Fibroblast of gingiva (primary cell): ENCODE measurements around the gene MIA2.
A peak's percentile ranks its signal among the peaks of the same experiment; 100 is the strongest.
"Not testable (repeated sequence)": the region's sequence is repeated elsewhere in the genome, so short reads cannot be mapped to it uniquely, and the experiment has no call there.

ENCODE experiments used
- DNase-seq: peaks from one replicate; pipeline ENCODE4 v3.0.0-alpha.2; 2011; ENCODE audit warnings: low read depth

The MIA2 gene

DNA sequence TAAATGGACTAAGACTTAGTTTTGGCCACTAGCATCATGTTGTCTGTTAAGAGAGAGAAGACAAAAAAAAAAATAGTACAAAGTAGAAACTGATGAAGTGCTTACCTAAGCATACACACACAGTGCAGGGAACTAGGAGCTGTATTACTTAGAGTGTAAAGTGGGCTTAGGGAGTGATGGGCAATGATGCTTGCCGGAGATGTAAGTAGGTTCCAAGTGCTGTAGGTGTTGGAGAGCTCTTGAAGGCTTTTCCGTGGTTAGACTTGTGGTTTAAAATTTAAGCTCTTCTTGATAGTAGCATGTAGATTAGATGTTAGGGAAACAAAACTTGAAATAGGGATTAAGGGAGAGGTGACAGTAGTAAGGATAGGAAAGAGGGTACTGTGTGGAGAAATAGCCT is 34.7 kb downstream of the MIA2 start:
- no peak for DNase-seq

- DNase-seq, result no peak
These were observed 39.2 kb downstream of the MIA2 start for GRCh38 chr14:39272918-39273317.

DNA sequence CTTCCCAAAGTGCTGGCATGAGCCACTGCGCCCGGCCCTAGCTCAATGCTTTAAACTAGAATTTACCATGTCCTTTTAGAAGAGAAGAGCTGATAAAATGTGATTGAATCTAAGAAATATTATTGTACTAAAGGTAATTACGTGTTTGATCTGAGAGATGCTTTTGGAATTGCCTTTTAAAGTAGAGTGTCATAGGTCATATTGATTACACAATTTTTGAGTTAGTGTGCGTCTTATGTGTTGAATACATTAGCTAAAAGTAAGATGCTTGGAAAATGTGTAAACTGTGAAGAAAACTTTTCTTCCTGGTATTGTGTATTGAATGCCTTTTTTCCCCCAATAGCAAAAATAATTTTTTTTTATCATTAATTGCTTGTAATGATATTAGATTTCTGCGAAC is 41.7 kb downstream of the MIA2 start:
- no peak for DNase-seq

DNA sequence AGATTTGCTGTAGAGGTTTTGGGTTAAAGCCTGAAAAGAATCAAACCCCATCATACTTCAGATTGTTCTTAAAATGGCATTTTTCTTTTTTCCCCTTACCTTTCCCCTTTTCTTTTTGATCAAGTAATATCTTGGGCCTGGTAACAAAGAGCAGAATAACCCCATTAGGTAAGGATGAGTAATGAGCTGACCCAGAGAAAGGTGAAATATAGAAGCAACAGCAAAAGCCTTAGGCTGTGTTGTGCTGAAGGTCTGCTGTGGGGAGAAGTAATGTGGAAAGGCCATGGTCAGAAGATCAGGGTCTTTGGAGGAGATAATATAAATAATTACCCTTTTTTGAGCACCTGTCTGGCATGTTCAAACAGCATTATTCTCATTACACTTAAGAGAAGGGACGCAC is 42.3 kb downstream of the MIA2 start:
- DNase-seq, result no peak

DNA sequence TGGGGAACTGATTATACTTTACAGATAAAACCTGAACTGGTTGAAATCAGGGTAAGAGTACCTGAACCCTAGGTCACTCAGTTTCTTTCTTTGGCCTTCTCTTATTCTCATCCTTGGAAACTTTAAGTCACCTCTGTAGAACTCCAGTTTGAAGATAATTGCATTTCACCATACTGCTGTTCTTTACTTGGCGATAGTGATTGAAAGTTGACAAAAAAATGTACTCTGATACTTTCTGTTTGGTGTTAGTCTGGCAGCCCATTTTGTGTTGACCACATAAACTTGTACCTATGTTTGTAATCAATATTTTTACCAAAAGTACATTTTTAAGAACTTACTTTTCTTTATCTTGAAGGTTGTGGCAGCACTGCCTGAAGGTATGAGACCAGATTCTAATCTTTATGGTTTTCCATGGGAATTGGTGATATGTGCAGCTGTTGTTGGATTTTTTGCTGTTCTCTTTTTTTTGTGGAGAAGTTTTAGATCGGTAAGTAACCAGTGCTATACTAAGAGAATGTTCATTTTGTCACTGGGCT is 42.9 kb downstream of the MIA2 start:
- DNase-seq, result no peak

DNA sequence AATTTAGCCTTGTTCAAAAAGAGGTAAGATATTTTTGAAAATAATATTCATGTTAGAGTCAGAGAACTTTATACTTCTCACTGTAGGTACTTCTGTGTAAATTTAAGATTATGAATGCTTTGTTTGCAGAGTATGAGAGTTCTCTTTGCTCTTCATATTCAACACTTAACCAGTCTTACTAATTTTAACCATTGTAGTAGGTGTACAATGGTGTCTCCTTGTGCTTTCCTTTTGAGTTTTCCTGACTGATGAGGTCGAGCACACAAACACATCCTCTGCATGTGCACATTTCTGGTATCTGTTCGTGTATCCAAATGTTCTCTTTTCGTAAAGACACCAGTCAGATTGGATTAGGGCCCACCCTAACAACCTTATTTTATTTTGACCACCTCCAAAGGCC is 45.8 kb downstream of the MIA2 start:
- DNase-seq, result no peak

DNA sequence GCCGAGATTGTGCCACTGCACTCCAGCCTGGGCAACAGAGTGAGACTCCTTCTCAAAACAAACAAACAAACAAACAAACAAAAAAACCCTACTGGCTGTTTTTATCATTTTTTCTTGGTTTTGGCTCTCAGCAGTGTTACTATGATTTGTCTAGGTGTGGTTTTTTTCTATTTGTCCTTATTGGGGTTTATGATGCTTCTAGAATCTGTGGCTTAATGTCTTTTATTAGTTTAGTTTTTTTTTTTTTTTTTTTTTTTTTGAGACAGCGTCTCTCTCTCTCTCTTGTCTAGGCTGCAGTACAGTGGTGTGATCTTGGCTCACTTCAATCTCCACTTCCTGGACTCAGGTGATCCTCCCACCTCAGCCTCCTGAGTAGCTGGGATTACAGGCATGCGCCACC is 47.0 kb downstream of the MIA2 start:
- DNase-seq, result not testable (repeated sequence)

- DNase-seq, result no peak
These were observed 55.8 kb downstream of the MIA2 start for GRCh38 chr14:39289523-39289922.

- no peak for DNase-seq
These were observed 58.0 kb downstream of the MIA2 start for GRCh38 chr14:39291701-39292100.

DNA sequence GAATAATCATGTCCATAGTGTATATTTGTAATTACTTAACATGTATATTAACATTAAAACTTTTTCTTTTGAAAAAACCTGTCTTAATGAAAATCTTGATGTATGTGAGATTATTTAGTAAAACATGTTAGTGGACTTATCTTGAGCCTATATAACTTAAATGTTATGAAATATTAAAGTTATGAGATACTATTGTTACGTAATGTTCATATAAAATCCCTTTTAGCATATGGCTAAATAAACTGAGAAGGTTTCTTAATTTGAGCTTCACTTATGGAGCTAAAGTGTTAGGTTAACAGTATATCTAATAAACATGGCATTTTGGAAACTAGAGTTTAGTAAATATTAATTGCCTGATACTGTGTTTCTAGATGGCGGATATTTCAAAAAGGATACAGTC is 59.9 kb downstream of the MIA2 start:
- DNase-seq, result no peak

DNA sequence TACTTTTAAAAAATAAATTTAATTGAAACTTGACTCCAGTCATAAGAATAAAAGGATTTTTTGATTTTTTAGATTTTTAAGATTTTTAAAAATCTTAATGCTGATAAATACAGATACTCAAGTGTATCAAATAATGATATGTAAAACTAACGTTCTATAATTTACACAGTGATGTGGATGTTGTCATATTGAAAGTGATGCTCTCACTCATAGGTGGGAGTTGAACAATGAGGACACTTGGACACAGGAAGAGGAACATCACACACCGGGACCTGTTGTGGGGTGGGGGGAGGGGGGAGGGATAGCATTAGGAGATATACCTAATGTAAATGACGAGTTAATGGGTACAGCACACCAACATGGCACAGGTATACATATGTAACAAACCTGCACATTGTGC is 66.7 kb downstream of the MIA2 start:
- DNase-seq, result not testable (repeated sequence)

DNA sequence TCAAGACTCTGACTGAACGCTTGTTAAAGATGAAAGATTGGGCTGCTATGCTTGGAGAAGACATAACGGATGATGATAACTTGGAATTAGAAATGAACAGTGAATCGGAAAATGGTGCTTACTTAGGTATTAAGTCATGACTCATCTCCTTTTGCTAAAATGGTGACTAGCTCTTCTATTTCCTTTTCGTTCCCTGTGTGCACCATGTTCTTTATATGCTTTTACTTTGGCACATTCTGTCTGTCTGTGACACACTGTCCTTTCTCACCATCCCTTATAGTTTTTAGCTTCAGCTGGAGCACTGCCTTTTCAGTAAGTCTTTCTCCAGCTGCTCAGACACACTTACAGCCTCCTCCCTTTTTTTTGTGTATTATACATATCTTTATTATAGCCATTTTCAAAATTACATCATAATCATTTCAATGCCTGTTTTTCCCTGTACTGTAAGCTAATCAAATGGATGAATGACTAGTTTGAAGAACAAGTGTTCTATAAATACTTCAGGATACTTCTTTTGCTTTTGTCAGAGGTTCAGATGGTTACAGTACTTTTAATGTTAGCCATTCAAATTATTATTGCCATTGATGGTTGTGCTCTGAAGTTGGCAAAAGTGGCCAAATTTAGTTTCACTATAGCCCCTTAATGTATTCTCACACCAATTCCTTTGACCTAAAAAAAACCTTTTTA is 68.6 kb downstream of the MIA2 start:
- no peak for DNase-seq

DNA sequence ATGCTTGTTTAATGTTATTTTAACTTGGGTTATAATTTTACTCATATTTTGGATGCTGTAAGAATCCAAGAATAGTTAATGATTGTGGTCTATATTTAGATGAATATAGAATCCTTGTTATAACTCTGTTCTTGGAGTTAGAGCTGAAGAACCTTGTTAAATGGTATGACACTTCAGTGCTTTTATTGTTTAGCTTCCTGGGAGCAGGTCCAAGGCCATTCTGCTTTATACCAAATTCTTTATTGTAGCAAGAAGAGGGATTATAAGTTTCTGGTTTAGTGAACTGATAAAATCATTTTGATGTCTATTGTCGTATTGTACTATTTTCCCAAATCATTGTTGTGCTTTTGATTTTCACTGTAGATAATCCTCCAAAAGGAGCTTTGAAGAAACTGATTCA is 69.4 kb downstream of the MIA2 start:
- no peak for DNase-seq

DNA sequence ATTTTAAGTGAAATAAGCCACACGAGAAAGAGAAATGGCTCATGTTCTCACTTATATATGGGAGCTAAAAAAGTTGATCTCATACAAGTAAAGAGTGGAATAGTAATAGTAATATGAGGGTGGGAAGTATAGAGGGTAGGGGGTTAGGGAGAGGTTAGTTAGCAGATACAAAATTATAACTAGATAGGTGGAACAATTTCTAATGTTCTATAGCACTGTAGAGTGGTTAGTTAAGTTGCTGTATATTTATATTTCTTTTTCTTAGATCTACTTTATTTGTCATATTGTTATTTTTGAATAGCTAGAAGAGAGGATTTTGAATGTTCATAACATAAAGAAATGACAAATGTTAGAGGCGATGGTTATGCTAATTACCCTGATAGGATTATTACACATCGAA is 74.1 kb downstream of the MIA2 start:
- no peak for DNase-seq

DNA sequence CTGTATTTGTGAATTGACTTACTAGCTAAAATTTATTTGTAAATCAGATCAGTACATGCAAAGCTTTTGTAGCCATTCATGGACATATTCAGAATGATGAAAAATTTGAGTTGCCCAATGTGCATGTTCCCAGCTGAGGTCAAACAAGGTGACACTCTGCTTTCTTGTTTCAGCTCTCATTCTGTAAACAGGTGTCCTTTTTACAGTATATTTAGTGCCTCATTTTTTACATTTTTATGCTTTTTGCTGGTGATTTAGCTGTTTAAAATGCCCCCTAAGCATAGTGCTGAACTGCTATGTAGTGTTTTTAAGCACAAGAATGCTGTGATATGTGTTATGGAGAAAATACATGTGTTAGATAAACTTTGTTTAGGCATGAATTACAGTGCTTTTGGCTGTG is 76.3 kb downstream of the MIA2 start:
- DNase-seq, result no peak

GRCh38 chr14:39315859-39316444 is 82.2 kb downstream of the MIA2 start:
- DNase-seq, result no peak

- no peak for DNase-seq
These were observed 83.3 kb downstream of the MIA2 start for GRCh38 chr14:39316830-39317553.

GRCh38 chr14:39318574-39318973 is 84.9 kb downstream of the MIA2 start:
- no peak for DNase-seq

DNA sequence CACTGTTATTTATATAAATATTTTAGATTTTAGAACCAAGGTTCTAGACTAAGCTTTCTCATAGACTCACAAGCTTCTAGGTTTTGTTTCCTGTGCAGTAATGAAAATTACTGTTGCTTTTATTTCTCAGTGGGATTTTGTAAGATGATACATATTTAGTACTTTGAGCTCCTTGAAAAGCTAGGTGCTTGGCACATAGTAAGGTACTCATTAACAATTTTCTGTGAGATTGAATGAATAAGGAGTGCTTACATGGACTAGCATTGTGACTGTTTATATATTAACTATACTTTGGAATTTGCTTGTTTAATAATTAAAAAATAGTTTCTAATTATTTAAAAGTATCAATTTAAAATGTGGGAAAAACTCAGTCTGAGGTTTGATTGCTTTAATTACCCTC is 85.7 kb downstream of the MIA2 start:
- no peak for DNase-seq

DNA sequence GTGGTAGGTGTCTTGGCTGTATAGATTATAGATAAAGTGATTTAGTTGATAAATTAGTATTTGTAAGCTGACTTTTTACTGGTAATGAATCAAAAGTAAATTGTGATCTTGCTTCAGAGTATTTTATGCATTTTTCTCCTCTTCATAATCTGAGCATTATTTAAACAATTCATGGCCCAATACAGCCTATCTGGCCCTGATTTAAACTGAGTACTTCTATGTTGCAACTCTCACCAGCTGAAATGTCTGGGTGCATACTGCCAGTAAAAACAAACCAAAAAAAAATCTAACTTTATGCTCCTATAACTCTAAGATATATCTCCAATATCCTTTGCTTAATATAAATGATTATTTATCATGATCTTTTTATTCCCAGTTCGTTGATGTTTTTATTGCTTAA is 86.6 kb downstream of the MIA2 start:
- peak; percentile 58 for DNase-seq

- DNase-seq, result peak; percentile 15
These were observed 89.1 kb downstream of the MIA2 start for GRCh38 chr14:39322807-39323206.

- DNase-seq, result no peak
These were observed 90.4 kb downstream of the MIA2 start for GRCh38 chr14:39324097-39324496.

- DNase-seq, result no peak
These were observed 105.3 kb downstream of the MIA2 start for GRCh38 chr14:39339003-39339402.
